ENCODE measurements around the gene TMPRSS7. TPM values are rescaled to one million over a fixed set of nuclear protein-coding genes. Genes with fewer than 3 reads are reported as not detected.
A peak's percentile ranks its signal among the peaks of the same experiment; 100 is the strongest.

TMPRSS7 gene
- total RNA-seq, 1 donor from 2014 or later, result not detected

- Mint-ChIP-seq H3K36me3 (ENCODE audit: insufficient read depth) (peaks cover 2% of the 10 kb centered on the region), H3K9me3 (ENCODE audit: low read depth) (no peaks in the 10 kb centered on the region), H3K4me3 (ENCODE audit: low read depth) (peak overlapping the region; percentile 89), H3K27me3 (peaks cover 8% of the 10 kb centered on the region), H3K4me1 (ENCODE audit: low read depth) (peaks cover 60% of the 10 kb centered on the region), H3K27ac (peak overlapping the region; percentile 7)
- TF ChIP-seq, protein P1, sequence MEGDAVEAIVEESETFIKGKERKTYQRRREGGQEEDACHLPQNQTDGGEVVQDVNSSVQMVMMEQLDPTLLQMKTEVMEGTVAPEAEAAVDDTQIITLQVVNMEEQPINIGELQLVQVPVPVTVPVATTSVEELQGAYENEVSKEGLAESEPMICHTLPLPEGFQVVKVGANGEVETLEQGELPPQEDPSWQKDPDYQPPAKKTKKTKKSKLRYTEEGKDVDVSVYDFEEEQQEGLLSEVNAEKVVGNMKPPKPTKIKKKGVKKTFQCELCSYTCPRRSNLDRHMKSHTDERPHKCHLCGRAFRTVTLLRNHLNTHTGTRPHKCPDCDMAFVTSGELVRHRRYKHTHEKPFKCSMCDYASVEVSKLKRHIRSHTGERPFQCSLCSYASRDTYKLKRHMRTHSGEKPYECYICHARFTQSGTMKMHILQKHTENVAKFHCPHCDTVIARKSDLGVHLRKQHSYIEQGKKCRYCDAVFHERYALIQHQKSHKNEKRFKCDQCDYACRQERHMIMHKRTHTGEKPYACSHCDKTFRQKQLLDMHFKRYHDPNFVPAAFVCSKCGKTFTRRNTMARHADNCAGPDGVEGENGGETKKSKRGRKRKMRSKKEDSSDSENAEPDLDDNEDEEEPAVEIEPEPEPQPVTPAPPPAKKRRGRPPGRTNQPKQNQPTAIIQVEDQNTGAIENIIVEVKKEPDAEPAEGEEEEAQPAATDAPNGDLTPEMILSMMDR (IDR thresholded peaks at IDR 0.05; ENCODE audit: unreplicated experiment), result no peak
- no peak for DNase-seq (ENCODE audit: low spot score, unreplicated experiment)
Observed at GRCh38 chr3:112087746-112088145, 53.2 kb downstream of the TMPRSS7 start.

DNA sequence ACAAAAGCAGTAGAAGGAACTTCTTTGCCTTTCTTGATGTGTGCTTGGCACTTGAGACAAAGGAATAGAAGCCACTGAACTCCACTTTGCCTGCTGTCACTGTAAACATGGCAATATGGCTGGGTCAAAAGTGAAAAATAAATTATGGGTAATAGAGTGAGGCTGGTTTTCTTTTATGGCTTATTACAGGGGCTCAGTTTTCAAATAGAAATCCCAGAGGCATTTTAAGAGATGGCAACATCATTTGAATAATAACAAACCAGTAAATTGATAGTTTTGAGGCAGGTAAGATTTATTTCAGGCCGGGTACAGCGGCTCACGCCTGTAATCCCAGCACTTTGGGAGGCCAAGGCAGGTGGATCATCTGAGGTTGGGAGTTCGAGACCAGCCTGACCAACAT is 54.4 kb downstream of the TMPRSS7 start:
- TF ChIP-seq, protein P1 (IDR thresholded peaks at IDR 0.05; ENCODE audit: unreplicated experiment), result no peak
- Mint-ChIP-seq H3K9me3 (ENCODE audit: low read depth) (no peaks in the 10 kb centered on the region), H3K36me3 (ENCODE audit: insufficient read depth) (peaks cover 5% of the 10 kb centered on the region), H3K27ac (no peak overlapping the region), H3K4me1 (ENCODE audit: low read depth) (peaks cover 68% of the 10 kb centered on the region), H3K27me3 (peaks cover 6% of the 10 kb centered on the region), H3K4me3 (ENCODE audit: low read depth) (no peak overlapping the region)
- no peak for DNase-seq (ENCODE audit: low spot score, unreplicated experiment)

GRCh38 chr3:112089956-112090886 is 55.7 kb downstream of the TMPRSS7 start:
- DNase-seq (ENCODE audit: low spot score, unreplicated experiment), result no peak
- Mint-ChIP-seq H3K4me1 (ENCODE audit: low read depth) (peaks cover 63% of the 10 kb centered on the region), H3K27me3 (no peaks in the 10 kb centered on the region), H3K4me3 (ENCODE audit: low read depth) (peak overlapping the region; percentile 25), H3K36me3 (ENCODE audit: insufficient read depth) (peaks cover 5% of the 10 kb centered on the region), H3K9me3 (ENCODE audit: low read depth) (no peaks in the 10 kb centered on the region), H3K27ac (peak overlapping the region; percentile 73)
- TF ChIP-seq, protein P1 (IDR thresholded peaks at IDR 0.05; ENCODE audit: unreplicated experiment), result no peak

DNA sequence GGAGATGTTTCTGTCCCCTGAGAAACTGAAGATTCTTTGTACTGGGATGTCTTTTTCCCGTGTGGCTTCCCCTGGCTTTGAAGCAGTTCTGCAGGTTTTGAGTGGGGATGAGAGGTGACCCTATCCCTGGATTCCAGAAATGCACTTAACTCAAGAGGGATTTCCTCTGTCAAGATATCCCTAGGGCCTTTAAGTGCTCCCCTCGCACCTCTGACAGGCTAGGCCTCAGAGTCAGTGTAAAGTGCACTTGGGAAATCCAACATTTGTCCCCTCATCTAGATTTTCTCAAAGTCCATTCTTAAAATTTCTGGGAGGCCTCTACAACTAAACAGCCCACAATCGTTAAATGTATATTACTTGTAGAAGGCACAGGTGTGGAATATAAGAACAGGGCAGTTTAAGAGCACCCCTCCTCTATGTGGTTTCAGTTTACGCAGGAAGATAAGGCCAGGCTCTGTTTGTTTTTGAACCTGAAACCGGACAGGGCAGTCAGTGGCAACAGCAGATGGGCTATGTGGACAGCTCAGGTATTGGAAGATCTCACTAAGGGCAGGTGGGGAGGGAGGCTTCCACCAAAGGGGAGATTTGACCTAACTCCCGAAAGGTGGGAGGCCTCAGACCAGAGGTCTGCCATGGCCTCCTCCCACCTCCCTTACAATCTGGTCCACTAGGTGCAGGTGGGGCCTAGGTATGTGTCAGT is 56.5 kb downstream of the TMPRSS7 start:
- peak overlapping the region; percentile 25 for H3K4me3 Mint-ChIP-seq (ENCODE audit: low read depth)
- peak overlapping the region; percentile 73 for H3K27ac Mint-ChIP-seq
- H3K9me3 Mint-ChIP-seq (ENCODE audit: low read depth), result no peaks in the 10 kb centered on the region
- TF ChIP-seq, protein P1 (IDR thresholded peaks at IDR 0.05; ENCODE audit: unreplicated experiment), result no peak
- DNase-seq (ENCODE audit: low spot score, unreplicated experiment), result no peak
- no peaks in the 10 kb centered on the region for H3K27me3 Mint-ChIP-seq
- peaks cover 57% of the 10 kb centered on the region for H3K4me1 Mint-ChIP-seq (ENCODE audit: low read depth)
- H3K36me3 Mint-ChIP-seq (ENCODE audit: insufficient read depth), result peaks cover 5% of the 10 kb centered on the region

- no peak for DNase-seq (ENCODE audit: low spot score, unreplicated experiment)
Observed at GRCh38 chr3:112092496-112093179, 58.1 kb downstream of the TMPRSS7 start.

More at GRCh38 chr3:112092496-112093179, 58.1 kb downstream of the TMPRSS7 start:
- TF ChIP-seq, protein P1 (IDR thresholded peaks at IDR 0.05; ENCODE audit: unreplicated experiment), result no peak
- H3K4me1 Mint-ChIP-seq (ENCODE audit: low read depth), result peaks cover 47% of the 10 kb centered on the region
- no peak overlapping the region for H3K4me3 Mint-ChIP-seq (ENCODE audit: low read depth)
- peaks cover 7% of the 10 kb centered on the region for H3K36me3 Mint-ChIP-seq (ENCODE audit: insufficient read depth)
- peak overlapping the region; percentile 68 for H3K27ac Mint-ChIP-seq
- H3K9me3 Mint-ChIP-seq (ENCODE audit: low read depth), result no peaks in the 10 kb centered on the region
- H3K27me3 Mint-ChIP-seq, result no peaks in the 10 kb centered on the region
